ENCODE measurements around the gene TRIM59. TPM values are rescaled to one million over a fixed set of nuclear protein-coding genes. Genes with fewer than 3 reads are reported as not detected.

Gene TRIM59
- total and polyA plus RNA-seq, 2 donors (not counting 1 experiment from before 2014, with no cell fraction given) = 13.6 to 31.2 TPM

GRCh38 chr3:160450846-160451245, 1.3 kb upstream of the TRIM59 start:
- Histone ChIP-seq H3K4me3 (replicated peaks in 1 of 4; ENCODE audit: control extremely low read depth in 1 of 4, insufficient read depth in 1 of 4, low read depth in 3 of 4, low read length in 4 of 4) (no peak overlapping the region), H3K9me3 (ENCODE audit: control insufficient read depth, insufficient read depth, low read depth, low read length) (no peaks in the 10 kb centered on the region), H3K27ac (ENCODE audit: insufficient read depth, low read length) (peak overlapping the region; percentile 91), H3K4me2 (ENCODE audit: extremely low read depth, insufficient read depth, low read length) (peak overlapping the region; percentile 3), H3K79me2 (ENCODE audit: control insufficient read depth, insufficient read depth, low read length) (peaks cover 35% of the 10 kb centered on the region), H4K20me1 (ENCODE audit: control insufficient read depth, extremely low read depth, insufficient read depth, low read length) (no peaks in the 10 kb centered on the region), H3K36me3 (ENCODE audit: control insufficient read depth, insufficient read depth, low read length) (peaks cover 2% of the 10 kb centered on the region), H3K4me1 (ENCODE audit: control insufficient read depth, extremely low read depth, insufficient read depth, low read length) (peaks cover 4% of the 10 kb centered on the region), H3K9ac (ENCODE audit: insufficient read depth, low read length) (no peak overlapping the region), H2AFZ (ENCODE audit: low read length) (no peak overlapping the region), H3K27me3 (ENCODE audit: control insufficient read depth, insufficient read depth, low read length) (no peaks in the 10 kb centered on the region)
- peak; percentile 67 to 93 for DNase-seq (ENCODE audit: low read depth in 2 of 2)
- no peak for TF ChIP-seq EZH2 (IDR thresholded peaks at IDR 0.05; ENCODE audit: low read length, missing control alignments)
- TF ChIP-seq, protein P1, sequence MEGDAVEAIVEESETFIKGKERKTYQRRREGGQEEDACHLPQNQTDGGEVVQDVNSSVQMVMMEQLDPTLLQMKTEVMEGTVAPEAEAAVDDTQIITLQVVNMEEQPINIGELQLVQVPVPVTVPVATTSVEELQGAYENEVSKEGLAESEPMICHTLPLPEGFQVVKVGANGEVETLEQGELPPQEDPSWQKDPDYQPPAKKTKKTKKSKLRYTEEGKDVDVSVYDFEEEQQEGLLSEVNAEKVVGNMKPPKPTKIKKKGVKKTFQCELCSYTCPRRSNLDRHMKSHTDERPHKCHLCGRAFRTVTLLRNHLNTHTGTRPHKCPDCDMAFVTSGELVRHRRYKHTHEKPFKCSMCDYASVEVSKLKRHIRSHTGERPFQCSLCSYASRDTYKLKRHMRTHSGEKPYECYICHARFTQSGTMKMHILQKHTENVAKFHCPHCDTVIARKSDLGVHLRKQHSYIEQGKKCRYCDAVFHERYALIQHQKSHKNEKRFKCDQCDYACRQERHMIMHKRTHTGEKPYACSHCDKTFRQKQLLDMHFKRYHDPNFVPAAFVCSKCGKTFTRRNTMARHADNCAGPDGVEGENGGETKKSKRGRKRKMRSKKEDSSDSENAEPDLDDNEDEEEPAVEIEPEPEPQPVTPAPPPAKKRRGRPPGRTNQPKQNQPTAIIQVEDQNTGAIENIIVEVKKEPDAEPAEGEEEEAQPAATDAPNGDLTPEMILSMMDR (conservative IDR thresholded peaks at IDR 0.05 in 1 of 2, IDR thresholded peaks at IDR 0.05 in 1 of 2; ENCODE audit: low read depth in 1 of 2, low read length in 2 of 2) = peak; percentile 3 to 16

DNA sequence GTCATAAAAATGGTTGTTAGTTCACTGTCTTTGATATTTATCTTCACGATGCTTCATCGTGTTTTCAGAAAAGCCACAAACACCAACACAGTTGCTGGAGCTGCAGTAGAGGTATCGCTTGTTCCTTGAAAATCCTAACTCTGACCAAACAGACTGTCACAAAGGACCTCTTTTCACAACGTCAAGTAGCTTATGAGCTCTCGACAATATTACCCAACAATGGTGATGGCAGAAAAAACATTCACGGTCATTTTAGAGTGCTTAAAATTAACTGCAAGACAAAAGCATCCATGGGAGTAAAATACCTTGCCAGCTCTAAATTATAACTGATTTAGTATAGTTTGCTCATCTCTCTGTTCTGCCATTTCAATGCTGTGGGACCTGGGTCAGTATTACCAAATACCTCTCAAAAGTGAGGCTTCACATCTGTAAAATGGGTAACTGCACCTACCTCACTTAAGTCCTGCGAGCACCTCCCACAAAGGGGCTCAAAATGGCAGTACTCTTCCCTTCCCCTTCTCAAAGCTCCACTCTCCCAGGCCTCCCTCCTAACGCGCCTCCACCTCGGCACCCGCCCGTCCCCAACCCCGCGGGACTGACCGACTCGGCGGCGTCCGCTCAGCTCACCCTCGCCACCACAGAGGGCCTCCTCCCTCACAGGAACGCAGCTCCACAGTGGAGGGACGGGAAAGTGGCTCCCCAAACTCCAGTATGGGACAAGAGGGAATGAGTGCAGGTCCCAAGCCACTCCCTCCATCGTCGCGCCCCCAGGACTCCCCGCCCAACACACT, 546 bp downstream of the TRIM59 start:
- Histone ChIP-seq H3K4me1 (ENCODE audit: control insufficient read depth, extremely low read depth, insufficient read depth, low read length) (peaks cover 4% of the 10 kb centered on the region), H3K4me2 (ENCODE audit: extremely low read depth, insufficient read depth, low read length) (peak overlapping the region; percentile 90), H3K4me3 (replicated peaks in 1 of 4; ENCODE audit: control extremely low read depth in 1 of 4, insufficient read depth in 1 of 4, low read depth in 3 of 4, low read length in 4 of 4) (peak overlapping the region; percentile 72 to 98 (median 75)), H3K36me3 (ENCODE audit: control insufficient read depth, insufficient read depth, low read length) (peaks cover 2% of the 10 kb centered on the region), H3K9me3 (ENCODE audit: control insufficient read depth, insufficient read depth, low read depth, low read length) (no peaks in the 10 kb centered on the region), H3K9ac (ENCODE audit: insufficient read depth, low read length) (peak overlapping the region; percentile 66), H3K27me3 (ENCODE audit: control insufficient read depth, insufficient read depth, low read length) (no peaks in the 10 kb centered on the region), H4K20me1 (ENCODE audit: control insufficient read depth, extremely low read depth, insufficient read depth, low read length) (no peaks in the 10 kb centered on the region), H2AFZ (ENCODE audit: low read length) (peak overlapping the region; percentile 72), H3K79me2 (ENCODE audit: control insufficient read depth, insufficient read depth, low read length) (peaks cover 51% of the 10 kb centered on the region), H3K27ac (ENCODE audit: insufficient read depth, low read length) (peak overlapping the region; percentile 91)
- TF ChIP-seq, protein P1 (conservative IDR thresholded peaks at IDR 0.05 in 1 of 2, IDR thresholded peaks at IDR 0.05 in 1 of 2; ENCODE audit: low read depth in 1 of 2, low read length in 2 of 2) = no peak
- no peak for TF ChIP-seq EZH2 (IDR thresholded peaks at IDR 0.05; ENCODE audit: low read length, missing control alignments)
- DNase-seq (ENCODE audit: low read depth in 2 of 2) = peak; percentile 43 to 67

DNA sequence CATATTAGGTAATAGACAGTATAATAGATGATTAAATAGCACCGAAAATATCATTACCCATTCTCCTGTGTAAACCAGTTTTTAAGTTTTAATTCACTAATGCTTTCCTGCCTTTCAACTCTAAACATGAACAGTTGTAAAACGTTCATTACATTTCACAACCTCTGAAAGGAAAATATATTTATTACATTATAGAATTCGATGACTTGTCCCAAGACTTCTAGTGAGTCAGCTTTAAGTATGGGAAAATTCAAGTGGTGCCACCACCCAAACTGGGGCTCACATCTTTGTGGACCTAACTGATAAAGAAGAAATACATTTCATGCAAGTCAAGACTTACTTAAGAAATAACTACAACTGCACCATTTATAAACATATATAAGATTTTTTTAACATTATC, 2.0 kb downstream of the TRIM59 start:
- no peak overlapping the region for H2AFZ ChIP-seq (ENCODE audit: low read length)
- H3K4me1 ChIP-seq (ENCODE audit: control insufficient read depth, extremely low read depth, insufficient read depth, low read length) = peaks cover 4% of the 10 kb centered on the region
- H3K36me3 ChIP-seq (ENCODE audit: control insufficient read depth, insufficient read depth, low read length) = peaks cover 2% of the 10 kb centered on the region
- H3K4me2 ChIP-seq (ENCODE audit: extremely low read depth, insufficient read depth, low read length) = peak overlapping the region; percentile 90
- no peaks in the 10 kb centered on the region for H3K9me3 ChIP-seq (ENCODE audit: control insufficient read depth, insufficient read depth, low read depth, low read length)
- no peak overlapping the region for H3K27ac ChIP-seq (ENCODE audit: insufficient read depth, low read length)
- TF ChIP-seq, protein P1 (conservative IDR thresholded peaks at IDR 0.05 in 1 of 2, IDR thresholded peaks at IDR 0.05 in 1 of 2; ENCODE audit: low read depth in 1 of 2, low read length in 2 of 2) = no peak
- TF ChIP-seq EZH2 (IDR thresholded peaks at IDR 0.05; ENCODE audit: low read length, missing control alignments) = no peak
- peak overlapping the region; percentile 2 to 98 (median 74) for H3K4me3 ChIP-seq (replicated peaks in 1 of 4; ENCODE audit: control extremely low read depth in 1 of 4, insufficient read depth in 1 of 4, low read depth in 3 of 4, low read length in 4 of 4)
- H3K79me2 ChIP-seq (ENCODE audit: control insufficient read depth, insufficient read depth, low read length) = peaks cover 65% of the 10 kb centered on the region
- DNase-seq (ENCODE audit: low read depth in 2 of 2) = peak; percentile 63 to 67
- no peak overlapping the region for H3K9ac ChIP-seq (ENCODE audit: insufficient read depth, low read length)
- H4K20me1 ChIP-seq (ENCODE audit: control insufficient read depth, extremely low read depth, insufficient read depth, low read length) = no peaks in the 10 kb centered on the region
- H3K27me3 ChIP-seq (ENCODE audit: control insufficient read depth, insufficient read depth, low read length) = no peaks in the 10 kb centered on the region
